A673 (cell line): ENCODE results near the gene TEX2.

ENCODE experiments used
- EZH2 ChIP-seq: fragments of 200-600 bp; sonication (generic); IDR thresholded peaks from 2 replicates; pipeline ENCODE4 v1.6.1; 2017; ENCODE audit warnings: borderline replicate concordance, low read depth, mild to moderate bottlenecking, mixed read lengths, antibody characterized with exemption, low read length; ENCODE audit not compliant: poor library complexity, severe bottlenecking
- TF ChIP-seq, protein P1 (sequence below): fragments of 300-800, 200-600 bp; sonication (generic); conservative IDR thresholded peaks from 2 replicates; pipeline ENCODE4 v1.5.1; 2017; ENCODE audit warnings: low read depth, mild to moderate bottlenecking, antibody characterized with exemption, low read length, moderate library complexity, mixed read lengths

DNA sequence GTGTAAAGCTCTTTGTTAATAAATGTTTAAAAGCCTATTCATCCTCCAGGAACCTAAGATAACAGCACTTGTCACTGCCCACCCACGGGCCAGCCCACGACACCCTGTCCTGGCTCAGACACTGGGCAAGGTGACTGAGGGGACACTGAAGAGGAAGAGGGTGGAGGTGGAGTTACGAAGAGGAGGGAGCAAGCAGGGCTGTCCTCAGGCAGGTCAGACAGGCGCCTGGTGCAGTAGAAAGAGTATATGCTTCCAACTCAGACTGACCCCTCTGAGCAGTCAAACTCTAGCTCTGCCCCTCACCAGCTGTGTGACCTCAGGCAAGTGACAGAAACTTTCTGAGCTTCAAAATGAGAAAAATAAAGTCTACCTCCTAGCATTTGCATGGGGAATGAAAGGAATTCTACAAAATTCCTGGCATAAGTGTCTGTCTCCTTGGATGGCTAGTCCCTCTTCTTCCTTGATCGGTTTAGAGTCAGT is 22.8 kb downstream of the TEX2 start:
- TF ChIP-seq, protein P1, sequence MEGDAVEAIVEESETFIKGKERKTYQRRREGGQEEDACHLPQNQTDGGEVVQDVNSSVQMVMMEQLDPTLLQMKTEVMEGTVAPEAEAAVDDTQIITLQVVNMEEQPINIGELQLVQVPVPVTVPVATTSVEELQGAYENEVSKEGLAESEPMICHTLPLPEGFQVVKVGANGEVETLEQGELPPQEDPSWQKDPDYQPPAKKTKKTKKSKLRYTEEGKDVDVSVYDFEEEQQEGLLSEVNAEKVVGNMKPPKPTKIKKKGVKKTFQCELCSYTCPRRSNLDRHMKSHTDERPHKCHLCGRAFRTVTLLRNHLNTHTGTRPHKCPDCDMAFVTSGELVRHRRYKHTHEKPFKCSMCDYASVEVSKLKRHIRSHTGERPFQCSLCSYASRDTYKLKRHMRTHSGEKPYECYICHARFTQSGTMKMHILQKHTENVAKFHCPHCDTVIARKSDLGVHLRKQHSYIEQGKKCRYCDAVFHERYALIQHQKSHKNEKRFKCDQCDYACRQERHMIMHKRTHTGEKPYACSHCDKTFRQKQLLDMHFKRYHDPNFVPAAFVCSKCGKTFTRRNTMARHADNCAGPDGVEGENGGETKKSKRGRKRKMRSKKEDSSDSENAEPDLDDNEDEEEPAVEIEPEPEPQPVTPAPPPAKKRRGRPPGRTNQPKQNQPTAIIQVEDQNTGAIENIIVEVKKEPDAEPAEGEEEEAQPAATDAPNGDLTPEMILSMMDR = no peak
- no peak for TF ChIP-seq EZH2
